ENCODE data around the gene LPP.
A peak's percentile ranks its signal among the peaks of the same experiment; 100 is the strongest.
"Not testable (repeated sequence)": the region's sequence is repeated elsewhere in the genome, so short reads cannot be mapped to it uniquely, and the experiment has no call there.

LPP gene

DNA sequence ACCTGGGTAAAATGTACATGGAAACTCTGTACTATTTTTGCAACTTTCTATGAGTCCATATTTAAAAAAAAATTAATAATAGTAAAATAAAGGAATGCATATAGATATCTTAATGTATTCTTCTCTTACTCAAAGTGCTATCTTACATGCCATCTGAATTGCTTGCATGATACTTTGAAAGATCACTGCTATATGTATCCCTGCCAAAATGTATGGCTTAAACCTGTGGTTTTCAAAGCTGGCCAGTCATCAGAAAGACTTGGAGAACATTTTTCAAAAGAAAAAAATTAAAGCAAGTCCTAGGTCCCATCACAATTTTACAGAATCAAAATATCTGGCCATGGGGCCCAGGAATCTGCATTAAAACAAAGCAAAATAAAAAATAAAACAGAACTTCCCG lies 262.1 kb downstream of the LPP start:
- DNase-seq (ENCODE audit: low spot score) = no peak
- ChIA-PET POLR2A (ENCODE audit: low non-redundant PET) (no interaction called here), CTCF (no interaction called here)
- TF ChIP-seq, protein P1, sequence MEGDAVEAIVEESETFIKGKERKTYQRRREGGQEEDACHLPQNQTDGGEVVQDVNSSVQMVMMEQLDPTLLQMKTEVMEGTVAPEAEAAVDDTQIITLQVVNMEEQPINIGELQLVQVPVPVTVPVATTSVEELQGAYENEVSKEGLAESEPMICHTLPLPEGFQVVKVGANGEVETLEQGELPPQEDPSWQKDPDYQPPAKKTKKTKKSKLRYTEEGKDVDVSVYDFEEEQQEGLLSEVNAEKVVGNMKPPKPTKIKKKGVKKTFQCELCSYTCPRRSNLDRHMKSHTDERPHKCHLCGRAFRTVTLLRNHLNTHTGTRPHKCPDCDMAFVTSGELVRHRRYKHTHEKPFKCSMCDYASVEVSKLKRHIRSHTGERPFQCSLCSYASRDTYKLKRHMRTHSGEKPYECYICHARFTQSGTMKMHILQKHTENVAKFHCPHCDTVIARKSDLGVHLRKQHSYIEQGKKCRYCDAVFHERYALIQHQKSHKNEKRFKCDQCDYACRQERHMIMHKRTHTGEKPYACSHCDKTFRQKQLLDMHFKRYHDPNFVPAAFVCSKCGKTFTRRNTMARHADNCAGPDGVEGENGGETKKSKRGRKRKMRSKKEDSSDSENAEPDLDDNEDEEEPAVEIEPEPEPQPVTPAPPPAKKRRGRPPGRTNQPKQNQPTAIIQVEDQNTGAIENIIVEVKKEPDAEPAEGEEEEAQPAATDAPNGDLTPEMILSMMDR (conservative IDR thresholded peaks at IDR 0.05; ENCODE audit: low read depth) = no peak
- no peak overlapping the region for H3K27ac ChIP-seq

DNA sequence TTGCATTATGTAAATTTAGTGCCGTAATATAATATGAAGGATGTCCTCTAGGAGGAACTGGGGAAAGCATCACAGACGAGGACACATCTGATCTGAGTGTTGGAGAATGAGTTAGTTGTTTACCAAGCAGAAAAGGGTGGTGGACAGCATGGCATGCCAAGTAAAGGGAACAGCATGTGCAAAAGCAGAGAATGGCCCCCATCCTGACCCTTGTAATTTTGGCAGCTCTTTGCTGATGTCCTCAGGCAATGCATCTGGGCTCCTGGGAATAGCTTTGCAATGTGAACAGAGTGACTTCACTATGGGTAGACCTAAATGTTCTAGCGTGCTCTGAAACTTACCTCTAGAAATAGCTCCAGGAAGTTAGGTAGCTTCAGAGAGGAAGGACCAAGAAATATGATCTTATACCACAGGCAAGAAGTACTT lies 263.3 kb downstream of the LPP start:
- ChIA-PET POLR2A (ENCODE audit: low non-redundant PET) (no interaction called here), CTCF (no interaction called here)
- DNase-seq (ENCODE audit: low spot score) = no peak

DNA sequence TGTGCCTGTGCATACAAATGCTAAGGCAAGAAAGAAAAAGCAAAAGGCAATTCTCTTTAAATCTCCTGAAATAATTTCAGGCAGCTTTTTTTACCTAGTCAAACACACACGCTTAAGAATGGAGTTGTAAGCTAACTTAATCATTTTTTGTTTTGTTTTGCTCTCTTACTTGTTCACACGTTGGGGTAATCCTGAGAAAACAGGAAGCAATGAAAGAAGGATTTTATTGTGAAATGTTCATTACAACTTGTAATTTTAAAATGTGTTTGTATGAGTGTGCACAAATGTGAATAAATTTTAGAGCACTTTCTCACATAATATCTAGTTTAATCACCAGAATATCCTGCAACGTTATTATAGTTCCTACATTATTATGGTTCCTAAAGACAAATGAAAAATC lies 263.8 kb downstream of the LPP start:
- ChIA-PET POLR2A (ENCODE audit: low non-redundant PET) (no interaction called here), CTCF (no interaction called here)
- no peak overlapping the region for H3K27ac ChIP-seq
- TF ChIP-seq, protein P1 (conservative IDR thresholded peaks at IDR 0.05; ENCODE audit: low read depth) = no peak
- DNase-seq (ENCODE audit: low spot score) = no peak

More for the DNA sequence above, 263.3 kb downstream of the LPP start:
- no peak overlapping the region for H3K27ac ChIP-seq
- TF ChIP-seq, protein P1 (conservative IDR thresholded peaks at IDR 0.05; ENCODE audit: low read depth) = no peak

DNA sequence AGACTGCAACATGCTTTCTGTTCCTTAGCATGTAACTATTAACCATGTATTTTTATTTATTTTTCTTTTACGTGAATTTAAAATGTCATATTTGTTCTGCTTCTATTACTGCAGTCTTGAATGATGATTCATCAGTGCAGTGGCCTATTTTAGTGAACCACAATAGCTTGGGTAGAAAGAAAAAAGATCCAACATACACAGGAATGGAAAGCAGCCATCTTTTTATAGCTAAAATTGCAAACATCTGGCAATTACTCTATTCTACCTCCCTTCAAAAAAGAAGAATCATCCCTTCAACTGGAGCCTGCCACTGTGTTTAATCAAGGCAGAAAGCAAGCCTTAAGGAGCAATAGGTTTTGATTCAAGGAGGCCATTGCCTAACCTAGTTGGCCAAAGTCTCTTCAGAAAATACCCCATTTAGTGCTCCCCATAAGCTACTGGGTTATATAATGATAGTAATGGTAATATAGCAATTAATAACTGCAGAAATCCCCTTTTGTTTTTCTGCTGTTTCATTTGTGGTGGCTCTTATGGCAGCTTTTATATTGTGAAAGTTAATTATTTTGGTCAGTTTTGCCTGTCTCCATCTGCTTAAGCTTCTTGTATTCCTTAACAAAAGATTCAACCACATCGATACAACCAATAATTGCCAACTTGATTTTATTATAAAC lies 267.3 kb downstream of the LPP start:
- peak; percentile 7 for DNase-seq (ENCODE audit: low spot score)
- ChIA-PET POLR2A (ENCODE audit: low non-redundant PET) (no interaction called here), CTCF (no interaction called here)
- TF ChIP-seq, protein P1 (conservative IDR thresholded peaks at IDR 0.05; ENCODE audit: low read depth) = no peak
- no peak overlapping the region for H3K27ac ChIP-seq

- TF ChIP-seq, protein P1 (conservative IDR thresholded peaks at IDR 0.05; ENCODE audit: low read depth) = no peak
- no peak overlapping the region for H3K27ac ChIP-seq
- no peak for DNase-seq (ENCODE audit: low spot score)
- ChIA-PET POLR2A (ENCODE audit: low non-redundant PET) (no interaction called here), CTCF (no interaction called here)
Observed at GRCh38 chr3:188421836-188422540, 268.0 kb downstream of the LPP start.

GRCh38 chr3:188427981-188428380 lies 274.0 kb downstream of the LPP start:
- CTCF ChIA-PET; DNase-seq (ENCODE audit: low spot score); H3K27ac ChIP-seq; POLR2A ChIA-PET (ENCODE audit: low non-redundant PET): not testable (repeated sequence)

GRCh38 chr3:188431040-188431439 lies 277.1 kb downstream of the LPP start:
- no peak overlapping the region for H3K27ac ChIP-seq
- ChIA-PET POLR2A (ENCODE audit: low non-redundant PET) (no interaction called here), CTCF (interaction anchor here (0.6 kb wide), 1 partner anchor 74 kb away, joined by 4 read pairs; no protein-coding TSS in a partner anchor)
- DNase-seq (ENCODE audit: low spot score) = no peak
- TF ChIP-seq, protein P1 (conservative IDR thresholded peaks at IDR 0.05; ENCODE audit: low read depth) = no peak
